H1 (cell line): ENCODE results near the gene ARFGAP3. TPM values are rescaled to one million over a fixed set of nuclear protein-coding genes. Genes with fewer than 3 reads are reported as not detected.

Experiments
- CTCF ChIP-seq, 3 experiments: IDR thresholded peaks; 1 replicate in 2 of 3; 2 replicates in 1 of 3; pipeline versions ENCODE4 v1.5.1 to v1.6.1; 2011; ENCODE audit warnings: low read length in 3 of 3, mild to moderate bottlenecking in 3 of 3, inconsistent platforms in 2 of 3, low read depth in 1 of 3, moderate library complexity in 1 of 3; ENCODE audit not compliant: insufficient read depth in 1 of 3; ENCODE audit errors: control extremely low read depth in 1 of 3
- EZH2 ChIP-seq: fragments of 200-600 bp; sonication (generic); IDR thresholded peaks from 2 replicates; pipeline ENCODE4 v1.7.1; 2012; ENCODE audit warnings: low read depth, mild to moderate bottlenecking, moderate library complexity, low read length, inconsistent platforms; ENCODE audit not compliant: severe bottlenecking
- HDAC2 ChIP-seq, 2 experiments: fragments of 300-600 bp in 1 of 2; sonication (generic) in 1 of 2; IDR thresholded peaks; 2 replicates each; pipeline ENCODE4 v1.6.1; 2011 to 2012; ENCODE audit warnings: low read depth in 2 of 2, low read length in 2 of 2, mild to moderate bottlenecking in 2 of 2, moderate library complexity in 2 of 2, borderline replicate concordance in 1 of 2, inconsistent platforms in 1 of 2
- NRF1 ChIP-seq: IDR thresholded peaks from 2 replicates; pipeline ENCODE4 v1.6.1; 2011; ENCODE audit warnings: mild to moderate bottlenecking, low read depth, low read length, improper control_type of control experiment
- SIRT6 ChIP-seq: IDR thresholded peaks from one replicate; pipeline ENCODE4 v1.7.1; 2012; ENCODE audit warnings: low read length, inconsistent platforms
- SP4 ChIP-seq: IDR thresholded peaks from 2 replicates; pipeline ENCODE4 v1.6.1; 2012; ENCODE audit warnings: low read length, inconsistent platforms
- TAF1 ChIP-seq: IDR thresholded peaks from 2 replicates; pipeline ENCODE4 v1.6.1; 2011; ENCODE audit warnings: mild to moderate bottlenecking, low read depth, low read length
- polyA plus RNA-seq, 7 experiments: library from polyadenylated mRNA; depleted of rRNA in 3 of 7; stranded (reverse) in 5 of 7; unstranded in 2 of 7; fragments of >200 nt in 5 of 7; fragments of 200-250 nt in 2 of 7; gene quantifications; 1 replicate in 5 of 7; 2 replicates in 1 of 7; 4 replicates in 1 of 7; pipeline versions ENCODE4 v1.2.1 to v1.2.3, GENCODE V29; 2011 to 2013; ENCODE audit warnings: missing spikeins in 2 of 7, mixed read lengths in 2 of 7
- total RNA-seq: library from RNA; stranded (reverse); fragmentation: NEBNext Ultra II Directional; extraction: Animal tissue kit (Norgen Biotek cat#: 25700); gene quantifications from 2 replicates; pipeline ENCODE4 v1.2.1, GENCODE V29; 2021

The ARFGAP3 gene
- total and polyA plus RNA-seq, 2 of the 8 experiments (the other 6 are each of a cell fraction or from before 2014, with no cell fraction given): 9.7 to 16.0 TPM

- TF ChIP-seq HDAC2 (IDR thresholded peaks at IDR 0.05; ENCODE audit: borderline replicate concordance in 1 of 2, low read depth in 2 of 2, low read length in 2 of 2) (no peak), EZH2 (no peak), CTCF (IDR thresholded peaks at IDR 0.05; ENCODE audit: control extremely low read depth in 1 of 3, insufficient read depth in 1 of 3, low read depth in 1 of 3, low read length in 3 of 3) (no peak), SIRT6 (no peak), NRF1 (no peak), SP4 (no peak), TAF1 (no peak)
- TF ChIP-seq, all 59 proteins: peak for 0
Measured at GRCh38 chr22:42905702-42906183, 48.7 kb upstream of the ARFGAP3 start (continued).
